Heart right ventricle (tissue), 16 donors: ENCODE measurements around the gene LSM4. TPM values are rescaled to one million over a fixed set of nuclear protein-coding genes. Genes with fewer than 3 reads are reported as not detected.

Source experiments
- ATAC-seq, 8 donors: fragments of 200-7000 bp; cut with Tn5 transposase; one replicate each; pipeline ENCODE4 v1.9.1; 2020; ENCODE audit warnings: mild to moderate bottlenecking in 8 of 8, moderate library complexity in 8 of 8, moderate number of reproducible peaks in 1 of 8
- DNase-seq, 2 donors: peaks; one replicate each; pipeline ENCODE4 v3.0.0-alpha.2; 2020
- H3K27ac ChIP-seq, 10 donors: fragments of 200-600 bp; sonication (generic) in 2 of 10; one replicate each; pipeline versions ENCODE4 v1.5.0 to v1.8.0; 2020 to 2022; ENCODE audit warnings: mild to moderate bottlenecking in 3 of 10
- H3K27me3 ChIP-seq, 7 donors: fragments of 200-600 bp; one replicate each; pipeline ENCODE4 v1.8.0; 2021 to 2022; ENCODE audit warnings: mild to moderate bottlenecking in 2 of 7
- H3K36me3 ChIP-seq, 9 donors: fragments of 200-600 bp; sonication (generic) in 1 of 9; one replicate each; pipeline versions ENCODE4 v1.5.0 to v1.8.0; 2020 to 2022; ENCODE audit warnings: mild to moderate bottlenecking in 2 of 9
- H3K4me1 ChIP-seq, 9 donors: fragments of 200-600 bp; sonication (generic) in 1 of 9; one replicate each; pipeline versions ENCODE4 v1.5.0 to v1.8.0; 2020 to 2022; ENCODE audit warnings: mild to moderate bottlenecking in 4 of 9
- H3K4me3 ChIP-seq, 10 donors: fragments of 200-600 bp; sonication (generic) in 2 of 10; one replicate each; pipeline versions ENCODE4 v1.5.0 to v1.8.0; 2020 to 2022; ENCODE audit warnings: mild to moderate bottlenecking in 7 of 10, moderate library complexity in 2 of 10
- H3K9me3 ChIP-seq, 11 donors: fragments of 200-600 bp in 10 of 11; sonication (generic) in 2 of 11; one replicate each; pipeline versions ENCODE4 v1.5.0 to v1.8.0; 2013 to 2022; ENCODE audit warnings: mild to moderate bottlenecking in 2 of 11, control low read depth in 1 of 11, moderate library complexity in 1 of 11
- CTCF ChIP-seq, 9 donors: fragments of 200-600 bp; sonication (generic) in 2 of 9; IDR thresholded peaks; one replicate each; pipeline versions ENCODE4 v1.5.0 to v1.8.0; 2021 to 2022; ENCODE audit warnings: antibody characterized with exemption in 9 of 9, mild to moderate bottlenecking in 5 of 9, moderate library complexity in 1 of 9
- WGBS, 2 donors: extraction: QIAGEN DNeasy Blood & Tissue Kit; methylation state at CpG; one replicate each; pipeline ENCODE4 v1.1.7; 2013; ENCODE audit warnings: inconsistent platforms in 1 of 2; 5-methylcytosine and 5-hydroxymethylcytosine counted together
- intact Hi-C, 10 donors: fragments of 100-400 bp; cut with DNase I; formaldehyde crosslinking; loops; one replicate each; pipeline versions ENCODE4 v1.11.1 to v1.14.2; 2022
- polyA plus RNA-seq, 2 donors: library from polyadenylated mRNA; stranded (reverse); fragments of 200-250 nt; gene quantifications; one replicate each; pipeline ENCODE4 v1.2.3, GENCODE V29; 2013
- total RNA-seq, 10 donors: library from RNA; stranded (reverse); fragmentation: NEBNext Ultra II Directional in 3 of 10; extraction: Animal tissue kit (Norgen Biotek cat#: 25700) in 3 of 10; gene quantifications; one replicate each; pipeline versions ENCODE4 v1.2.1 to v1.2.4, GENCODE V29; 2021 to 2023
- donor health status: Arrhythmogenic right ventricular cardiomyopathy.
- donor health status: ischemic (EF 13 %, LVEDD 7.1; RV severe dilation, severe dysfunction).
- donor health status: healthy with polysubstance abuse.
- donor health status: DM: no; HTN: yes; CAD: no.
- donor health status: DM: no; HTN: no; CAD: no.
- donor health status: ischemic (EF 25% LVEDD 6.9; RV normal size, moderate dysfunction).
- donor health status: ischemic (EF 25% LVEDD 5.7; RV mildly dilated, moderate dysfunction).
- donor health status: healthy.
- donor health status: DM: yes; HTN: yes; CAD: no.
- donor health status: Ischemic cardiomyopathy.
- donor health status: ischemic (EF 35%, LVEDD 5.7; RV mildly dilated, moderate dysfunction).
- donor health status: nonischemic (EF 11% LVEDD 7.7; RV severe dilation, severe dysfunction).
- donor health status: DM: yes; HTN: yes; CAD: no.
- donor health status: PGD.
- donor health status: ischemic (EF 29% LVEDD 5.4; RV normal size, mild dysfunction).
- donor health status: nonischemic (EF 23%, LVEDD 6.1; RV moderate dilation, normal function).

Gene LSM4
- total and polyA plus RNA-seq, 12 donors: 73.2 to 163 (median 93.6) TPM

GRCh38 chr19:18299654-18300053, 23.2 kb downstream of the LSM4 start:
- peaks cover 13 to 46% (median 39%) of the 10 kb centered on the region in 9 donors for H3K4me1 ChIP-seq
- no peak overlapping the region for H3K4me3 ChIP-seq
- intact Hi-C loops: loop anchor here in 1 of 10 donors (10.0 kb wide), 1 partner anchor 1225 kb away; the partner anchor contains the start of genes HAUS8 and MYO9B
- no peak for TF ChIP-seq CTCF (IDR thresholded peaks at IDR 0.05)
- 95 to 99% methylated on average over 9 of the region's 9 CpGs for WGBS, 2 donors
- no peaks in the 10 kb centered on the region for H3K9me3 ChIP-seq
- H3K27me3 ChIP-seq: no peaks in the 10 kb centered on the region
- no peak for ATAC-seq
- DNase-seq: no peak
- H3K36me3 ChIP-seq: no peaks in the 10 kb centered on the region
- peak overlapping the region in 3 of 10 donors; percentile 27 to 100 (median 97) for H3K27ac ChIP-seq

- no peak overlapping the region for H3K27ac ChIP-seq
Observed at GRCh38 chr19:18298601-18299000, 24.3 kb downstream of the LSM4 start.

GRCh38 chr19:18297308-18297707, 25.6 kb downstream of the LSM4 start:
- Histone ChIP-seq H3K27ac (peak overlapping the region in 1 of 10 donors; percentile 22), H3K27me3 (no peaks in the 10 kb centered on the region), H3K36me3 (no peaks in the 10 kb centered on the region), H3K4me3 (no peak overlapping the region), H3K4me1 (peaks cover 0 to 41% (median 24%) of the 10 kb centered on the region in 9 donors), H3K9me3 (no peaks in the 10 kb centered on the region)
- DNase-seq (no peak), ATAC-seq (no peak)
- no peak for TF ChIP-seq CTCF (IDR thresholded peaks at IDR 0.05)
- intact Hi-C loops: loop anchor here in 1 of 10 donors (10.0 kb wide), 1 partner anchor 1223 kb away; the partner anchor contains the start of genes HAUS8 and MYO9B
- WGBS, 2 donors: 33 to 40% methylated on average over 4 of the region's 4 CpGs

More at GRCh38 chr19:18298601-18299000, 24.3 kb downstream of the LSM4 start:
- intact Hi-C loops: loop anchor here in 1 of 10 donors (10.0 kb wide), 1 partner anchor 1224 kb away; the partner anchor contains the start of genes HAUS8 and MYO9B
- no peak for DNase-seq
- no peaks in the 10 kb centered on the region for H3K27me3 ChIP-seq
- ATAC-seq: no peak
- H3K9me3 ChIP-seq: no peaks in the 10 kb centered on the region
- H3K4me3 ChIP-seq: no peak overlapping the region
- no peaks in the 10 kb centered on the region for H3K36me3 ChIP-seq
- WGBS, 2 donors: 83 to 84% methylated on average over 6 of the region's 6 CpGs
- peaks cover 7 to 41% (median 32%) of the 10 kb centered on the region in 9 donors for H3K4me1 ChIP-seq
- no peak for TF ChIP-seq CTCF (IDR thresholded peaks at IDR 0.05)

- 69 to 100% methylated on average over 4 of the region's 4 CpGs for WGBS, 2 donors
Observed at GRCh38 chr19:18295034-18295451, 27.8 kb downstream of the LSM4 start.

More at GRCh38 chr19:18295034-18295451, 27.8 kb downstream of the LSM4 start:
- Histone ChIP-seq H3K27ac (peak overlapping the region in 1 of 10 donors; percentile 31), H3K4me1 (peaks cover 3 to 42% (median 25%) of the 10 kb centered on the region in 9 donors), H3K9me3 (no peaks in the 10 kb centered on the region), H3K36me3 (no peaks in the 10 kb centered on the region), H3K4me3 (no peak overlapping the region), H3K27me3 (no peaks in the 10 kb centered on the region)
- ATAC-seq (no peak), DNase-seq (no peak)
- intact Hi-C loops: loop anchor here in 1 of 10 donors (10.0 kb wide), 1 partner anchor 1220 kb away; the partner anchor contains the start of genes HAUS8 and MYO9B
- no peak for TF ChIP-seq CTCF (IDR thresholded peaks at IDR 0.05)
